SU-DHL-6 (cell line): ENCODE results near the gene CHRNE.

Experiments used
- CTCF ChIP-seq: fragments of 200-600 bp; sonication (generic); IDR thresholded peaks from one replicate; pipeline ENCODE4 v1.5.1; 2017; ENCODE audit warnings: antibody characterized with exemption, mild to moderate bottlenecking, low read length, moderate library complexity; ENCODE audit not compliant: insufficient read depth, poor library complexity, severe bottlenecking
- EZH2phosphoT487 ChIP-seq: fragments of 200-600 bp; sonication (generic), shearing (Covaris generic); conservative IDR thresholded peaks from 2 replicates; pipeline ENCODE4 v1.6.1; 2018; ENCODE audit warnings: mild to moderate bottlenecking, antibody characterized with exemption, low read length, moderate library complexity, mixed read lengths

GRCh38 chr17:4851084-4851483 is 51.8 kb downstream of the CHRNE start:
- TF ChIP-seq EZH2phosphoT487: no peak
- TF ChIP-seq CTCF: no peak
